Measurements from ENCODE around the gene SUN2. TPM values are rescaled to one million over a fixed set of nuclear protein-coding genes. Genes with fewer than 3 reads are reported as not detected.

SUN2 gene
- 25.6 and 27.8 TPM in 2 replicates for total RNA-seq (2012; rRNA removed)
- 50.0 and 57.3 TPM in 2 replicates for polyA plus RNA-seq (2012; rRNA removed)
- polyA plus RNA-seq (2012; cell fraction: cytosol; rRNA removed) = 42.6 and 49.1 TPM in 2 replicates
- polyA plus RNA-seq (2012; cell fraction: nucleus; rRNA removed; ENCODE audit: low replicate concordance) = 32.0 and 72.8 TPM in 2 replicates
- Bru-seq, nascent RNA = percentile 46 among the genes with signal in this experiment
- percentile 52 among the genes with signal in this experiment for BruChase-seq, experiment 1, labeled RNA remaining after a 6-hour chase
- BruChase-seq, experiment 2, labeled RNA remaining after a 2-hour chase = percentile 43 among the genes with signal in this experiment
- long read RNA-seq, full-length matches to known transcripts = 1 of 100 reads
- long read RNA-seq, partial matches to known transcripts = 53 of 100 reads
- long read RNA-seq, other reads (novel, unspliced or antisense) = 46 of 100 reads

GRCh38 chr22:38755911-38756532 lies at the start of gene SUN2:
Gene SUN2 (minus strand): TSS chr22:38755998. CDS start chr22:38752628, 3,370 bp downstream.
- peaks cover 4% of the 10 kb centered on the region; the same call in 1 of the 2 replicates for H4K20me1 ChIP-seq (ENCODE audit: insufficient read depth, low read length)
- POLR2A ChIA-PET (ENCODE audit: unreplicated experiment) = no interaction called here
- no peak within 1 kb of the TSS for H2BK20ac ChIP-seq (ENCODE audit: low read depth, low read length)
- peak within 1 kb of the TSS; percentile 85 for H3K9ac ChIP-seq (ENCODE audit: low read depth, low read length)
- H2AK5ac ChIP-seq (ENCODE audit: low read depth, low read length) = peak within 1 kb of the TSS; percentile 92
- H3K4me2 ChIP-seq (ENCODE audit: low read depth, low read length) = peak within 1 kb of the TSS; percentile 95
- H2BK5ac ChIP-seq (ENCODE audit: low read depth, low read length, poor library complexity, severe bottlenecking) = peak within 1 kb of the TSS; percentile 85
- peak; percentile 77 for DNase-seq
- H3K56ac ChIP-seq (ENCODE audit: extremely low read depth, insufficient read depth, low read length) = peak within 1 kb of the TSS; percentile 69
- dilution Hi-C loops (cut with HindIII; ENCODE audit: low sequenced_read_pairs, unreplicated experiment) = no loop called here
- intact Hi-C loops (cut with micrococcal nuclease) = no loop called here
- CTCF ChIA-PET = interaction anchor here (0.6 to 1.1 kb wide), 2 partner anchors 10 to 12 kb away, joined by 3 to 4 read pairs; no protein-coding TSS in a partner anchor
- H3K27me3 ChIP-seq (ENCODE audit: control insufficient read depth, insufficient read depth, low read length) = no peaks in the 10 kb centered on the region
- H3K4ac ChIP-seq (ENCODE audit: low read depth, low read length) = peak within 1 kb of the TSS; percentile 93
- in situ Hi-C loops (cut with MboI; ENCODE audit: low sequenced_read_pairs) = no loop called here
- TF ChIP-seq USF2 (IDR thresholded peaks at IDR 0.05; ENCODE audit: low read depth, low read length) (0 out of 2 replicates have a peak, but pooled peaks have one; percentile 9), MAFK (IDR thresholded peaks at IDR 0.05; ENCODE audit: low read depth, low read length) (no peak), RFX5 (IDR thresholded peaks at IDR 0.05; ENCODE audit: low read depth, low read length) (no peak), POLR2A (IDR thresholded peaks at IDR 0.05; ENCODE audit: low read depth, low read length) (0 out of 2 replicates have a peak, but pooled peaks have one; percentile 63), MAZ (IDR thresholded peaks at IDR 0.05; ENCODE audit: borderline replicate concordance, low read depth, low read length) (no peak), CEBPB (IDR thresholded peaks at IDR 0.05; ENCODE audit: low read depth, low read length) (peak; percentile 60), BHLHE40 (IDR thresholded peaks at IDR 0.05; ENCODE audit: low read depth, low read length) (no peak), ELK1 (IDR thresholded peaks at IDR 0.05; ENCODE audit: borderline replicate concordance, low read depth, low read length) (no peak)
- H2BK15ac ChIP-seq (ENCODE audit: low read depth, low read length) = no peak within 1 kb of the TSS; the same call in 1 of the 3 replicates
- peak within 1 kb of the TSS; percentile 94 for H3K27ac ChIP-seq (ENCODE audit: insufficient read depth, low read length)
- H4K5ac ChIP-seq (ENCODE audit: low read depth, low read length) = peak within 1 kb of the TSS; percentile 87
- H3K9me3 ChIP-seq (ENCODE audit: control insufficient read depth, insufficient read depth, low read length) = no peaks in the 10 kb centered on the region
- peaks cover 14% of the 10 kb centered on the region for H3K9me1 ChIP-seq (ENCODE audit: insufficient read depth, low read length)
- peak within 1 kb of the TSS; percentile 42; the same call in 1 of the 2 replicates for H2BK120ac ChIP-seq (ENCODE audit: low read depth, low read length)
- H3K36me3 ChIP-seq (ENCODE audit: control insufficient read depth, insufficient read depth, low read length) = peaks cover 14% of the 10 kb centered on the region
- 0% methylated on average over 29 of the region's 68 CpGs; no CpG with 5 or more reads in 1 of the 2 experiments for WGBS, 2 experiments (ENCODE audit: extremely low coverage in 2 of 2, insufficient read length in 1 of 2)
- H2AK9ac ChIP-seq (replicated peaks; ENCODE audit: low read depth, low read length, poor library complexity) = peak within 1 kb of the TSS; percentile 98
- peak within 1 kb of the TSS; percentile 98 for H2AFZ ChIP-seq (replicated peaks; ENCODE audit: low read length, poor library complexity)
- BruUV-seq (replicated peaks) = no TSS peak
- H3K4me1 ChIP-seq (ENCODE audit: control insufficient read depth, insufficient read depth, low read length) = peaks cover 9% of the 10 kb centered on the region
- H3K79me1 ChIP-seq (ENCODE audit: low read depth in 1 of 2, low read length in 2 of 2) = peaks cover 17 to 55% of the 10 kb centered on the region in 2 experiments
- peak within 1 kb of the TSS; percentile 52 for H3K4me3 ChIP-seq (ENCODE audit: insufficient read depth, low read depth, low read length)
- peak; percentile 92 for ATAC-seq (ENCODE audit: low read depth)
- H3K14ac ChIP-seq (replicated peaks; ENCODE audit: low read depth, low read length) = peak within 1 kb of the TSS; percentile 87
- H4K91ac ChIP-seq (ENCODE audit: insufficient read depth, low read depth, low read length) = peak within 1 kb of the TSS; percentile 97
- H4K8ac ChIP-seq (ENCODE audit: low read depth in 2 of 2, low read length in 2 of 2) = peak within 1 kb of the TSS; percentile 95 to 98
- H3K18ac ChIP-seq (ENCODE audit: low read depth, low read length) = peak within 1 kb of the TSS; percentile 22
- peak within 1 kb of the TSS; percentile 89 for H3K23ac ChIP-seq (ENCODE audit: low read depth, low read length)
